Activated CD8-positive, alpha-beta memory T cell treated with anti-CD3 and anti-CD28 coated beads, Interleukin-2, amount 50 U/mL, for 4 hours (primary cell): Measurements from ENCODE around the gene DEFB123.
"Not testable (repeated sequence)": the region's sequence is repeated elsewhere in the genome, so short reads cannot be mapped to it uniquely, and the experiment has no call there.

Experiments used
- DNase-seq: peaks from one replicate; pipeline ENCODE4 v3.0.0-alpha.2; 2020

The DEFB123 gene, protein sequence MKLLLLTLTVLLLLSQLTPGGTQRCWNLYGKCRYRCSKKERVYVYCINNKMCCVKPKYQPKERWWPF

DNA sequence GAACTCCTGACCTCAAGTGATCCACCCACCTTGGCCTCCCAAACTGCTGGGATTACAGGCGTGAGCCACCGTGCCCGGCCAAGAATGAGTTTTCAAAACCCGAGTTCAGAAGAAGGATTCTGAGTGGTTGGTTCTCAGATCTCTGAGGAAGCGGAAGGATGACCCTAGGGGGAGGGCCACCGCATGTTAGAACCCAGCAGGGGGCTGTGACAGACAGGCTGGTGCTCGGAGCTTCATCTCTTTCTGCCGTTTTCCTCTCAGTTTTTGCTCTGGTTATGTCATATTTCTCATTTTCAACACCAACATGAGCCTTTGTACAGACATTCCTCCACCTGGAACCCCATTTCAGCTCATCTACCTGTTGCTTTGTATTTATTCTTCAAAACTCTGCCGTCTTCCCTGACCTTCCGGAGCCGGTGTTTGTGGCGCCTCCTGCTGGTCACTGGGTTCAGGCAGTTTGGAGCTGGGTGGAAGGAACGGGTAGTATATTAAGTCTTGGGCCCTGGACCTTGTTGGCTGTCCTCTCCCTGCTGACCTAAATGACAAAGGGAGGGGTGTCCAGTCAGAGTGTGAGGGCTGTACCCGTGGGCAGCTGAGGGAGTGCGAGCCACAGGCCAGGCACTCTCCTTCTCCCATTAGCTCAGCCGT is at the start of gene DEFB123:
Gene DEFB123 (plus strand): TSS at position 621 of the 648 bp plus-strand sequence. CDS start 67 bp downstream, outside the sequence.
- no peak for DNase-seq

DNA sequence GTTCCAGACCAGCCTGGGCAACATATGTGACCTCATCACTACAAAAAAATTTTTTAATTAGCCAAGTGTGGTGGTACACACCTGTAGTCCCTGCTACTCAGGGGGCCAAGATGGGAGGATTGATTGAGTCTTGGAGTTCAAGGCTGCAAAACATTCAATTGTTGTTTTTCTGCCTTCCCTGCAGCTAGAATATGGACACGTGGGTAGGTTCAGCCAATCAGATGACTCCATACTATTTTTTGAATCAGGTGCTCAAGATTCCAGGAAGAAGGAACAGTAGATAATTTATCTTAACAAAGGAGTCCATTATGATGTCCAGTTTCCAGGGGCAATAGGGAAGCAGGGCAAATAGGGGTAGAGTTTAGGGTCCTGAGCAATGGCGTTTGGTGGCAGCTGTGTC is 47.6 kb upstream of the DEFB123 start:
- DNase-seq: no peak

DNA sequence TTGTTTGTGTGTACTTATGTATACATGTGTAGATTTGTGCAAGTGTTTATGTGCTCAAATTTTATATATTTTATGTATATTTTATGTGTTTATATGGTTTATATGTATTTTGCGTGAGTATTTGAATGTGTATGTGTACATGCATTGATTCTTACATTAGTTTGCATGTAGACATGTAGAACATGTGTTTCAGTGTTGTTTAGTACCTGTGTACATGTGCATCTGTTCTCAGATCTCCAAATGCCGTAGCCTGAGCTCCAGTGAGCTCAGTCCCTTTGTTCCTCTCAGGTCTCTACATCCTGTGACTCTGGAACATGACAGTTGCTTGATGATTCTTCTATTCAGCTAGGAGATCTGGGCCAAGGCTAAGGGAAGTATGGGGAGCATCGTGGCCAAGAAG is 45.5 kb upstream of the DEFB123 start:
- no peak for DNase-seq

DNA sequence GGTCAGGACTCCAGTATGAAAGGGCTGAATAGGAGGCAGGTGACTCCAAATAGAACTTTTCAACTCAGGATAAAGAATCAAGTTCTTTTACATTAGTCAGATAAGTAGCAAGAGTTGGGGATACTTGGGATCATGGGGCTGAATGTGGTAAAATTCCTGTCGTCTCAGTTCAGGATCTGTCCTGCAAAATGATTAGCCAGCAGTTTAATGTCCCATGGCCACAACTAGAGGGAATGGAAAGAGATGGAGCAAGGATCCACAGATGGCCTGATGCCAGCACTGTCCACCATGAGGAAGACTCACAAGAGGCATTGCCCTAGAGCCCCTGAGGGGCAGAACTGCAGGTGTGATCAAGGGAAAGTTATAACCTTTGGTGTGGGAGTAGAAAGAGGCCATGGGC is 36.5 kb upstream of the DEFB123 start:
- no peak for DNase-seq

DNA sequence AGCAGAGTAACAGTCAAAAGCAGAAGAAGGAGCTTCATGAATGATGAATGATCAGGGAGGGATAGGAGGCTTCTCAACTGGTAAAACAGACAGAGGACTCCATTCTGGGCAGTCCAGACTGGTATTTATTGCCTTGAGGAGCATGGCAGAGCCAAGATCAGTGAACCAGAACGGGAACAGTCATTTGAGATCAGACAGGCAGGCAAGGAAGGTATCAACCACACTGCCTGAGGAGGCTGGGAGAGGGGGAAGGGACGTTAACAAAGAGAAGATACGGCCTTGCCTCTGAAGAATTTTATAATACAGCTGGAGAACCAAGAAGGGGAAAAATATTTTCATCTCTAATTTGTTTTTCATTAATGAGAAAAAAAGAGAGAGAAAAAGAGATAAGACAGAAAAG is 34.3 kb upstream of the DEFB123 start, which contains the start of gene DEFB121:
Gene DEFB121 (minus strand): TSS at position 101 of the 400 bp plus-strand sequence. CDS start 63 bp downstream, at position 38.
- no peak for DNase-seq

DNA sequence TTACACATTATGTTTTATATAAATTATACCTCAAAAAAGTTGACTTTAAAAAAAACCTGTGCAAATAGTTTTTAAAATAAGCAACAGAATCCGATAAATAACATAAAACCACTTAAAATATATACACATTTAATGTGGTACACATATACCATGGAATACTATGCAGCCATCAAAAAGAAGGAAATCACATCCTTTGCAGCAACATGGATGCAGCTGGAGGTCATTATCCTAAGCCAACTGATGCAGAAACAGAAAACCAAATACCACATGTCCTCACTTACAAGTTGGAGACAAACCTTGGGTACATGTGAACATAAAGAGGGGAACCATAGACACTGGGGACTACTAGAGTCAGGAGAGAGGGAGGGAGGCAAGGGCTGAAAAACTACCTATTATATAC is 30.4 kb upstream of the DEFB123 start:
- DNase-seq: no peak

DNA sequence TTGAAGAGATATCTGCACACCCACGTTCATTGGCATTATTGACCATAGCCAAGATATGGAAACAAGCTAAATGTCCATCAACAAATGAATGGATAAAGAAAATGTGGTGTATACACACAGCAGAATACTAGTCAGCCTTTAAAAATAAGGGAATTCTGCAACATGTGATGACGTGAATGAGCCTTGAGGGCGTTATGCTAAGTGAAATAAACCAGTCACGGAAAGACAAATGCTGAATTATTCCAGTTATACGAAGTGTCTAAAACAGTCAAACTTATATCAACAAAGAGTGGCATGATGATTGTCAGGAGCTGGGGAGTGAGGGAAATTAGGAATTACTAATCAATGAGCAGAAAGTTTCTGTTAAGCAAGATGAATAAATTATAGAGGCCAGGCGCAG is 26.1 kb upstream of the DEFB123 start:
- DNase-seq: no peak

DNA sequence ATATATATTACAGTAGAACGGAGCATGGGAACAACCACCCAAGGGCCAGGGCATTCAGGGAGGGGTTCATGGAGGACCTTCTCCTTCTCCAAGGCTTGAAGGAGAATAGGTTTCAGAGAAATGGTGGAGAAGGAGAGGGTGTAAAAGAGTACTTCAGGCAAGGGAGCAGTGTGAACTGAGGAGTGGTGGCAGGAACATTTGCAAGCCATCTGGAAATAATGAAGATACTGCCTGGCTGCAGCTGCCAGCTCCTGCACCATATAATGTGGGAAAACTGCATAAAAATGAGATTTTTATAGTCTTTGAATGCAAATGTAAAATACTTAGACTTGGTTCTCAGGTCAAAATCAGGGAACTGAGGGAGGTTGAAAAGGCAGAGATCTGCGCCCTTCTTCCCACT is 24.8 kb upstream of the DEFB123 start:
- no peak for DNase-seq

DNA sequence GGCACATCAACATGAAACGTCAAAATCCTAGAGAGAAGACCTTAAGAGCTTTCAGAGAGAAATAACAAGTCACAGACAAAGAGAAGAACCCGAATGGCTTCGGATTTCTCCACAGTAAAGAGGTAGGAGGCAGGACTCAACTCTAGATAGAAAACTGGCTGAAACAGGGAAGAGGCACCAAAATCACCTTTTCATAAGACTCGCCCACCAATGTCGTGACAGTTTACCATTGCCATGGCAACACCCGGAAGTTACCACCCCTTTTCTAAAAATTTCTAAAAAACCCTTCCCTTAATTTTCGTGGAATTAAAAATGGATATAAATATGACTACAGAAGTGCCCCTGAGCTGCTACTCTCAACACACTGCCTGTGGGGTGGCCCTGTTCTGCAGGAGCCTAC is 22.1 kb upstream of the DEFB123 start:
- no peak for DNase-seq

DNA sequence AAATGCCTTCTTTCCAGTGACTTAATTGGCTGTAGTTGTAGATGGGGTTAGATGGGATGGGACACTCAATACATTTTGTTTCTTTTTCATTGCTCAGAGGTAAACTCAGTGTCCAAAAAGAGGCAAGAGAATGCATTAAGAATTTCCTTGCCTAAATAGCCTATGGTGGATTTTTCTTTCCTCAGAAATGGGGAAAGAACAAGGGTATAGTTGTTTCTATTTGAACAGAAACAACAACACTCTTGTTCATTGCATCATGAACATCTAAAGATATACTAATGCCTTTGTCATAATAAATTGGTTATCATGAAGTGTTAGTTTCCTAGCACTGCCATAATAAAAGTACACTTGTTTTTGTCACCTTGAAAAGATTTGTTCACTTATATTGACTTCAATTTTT is 14.6 kb upstream of the DEFB123 start:
- DNase-seq: no peak

DNA sequence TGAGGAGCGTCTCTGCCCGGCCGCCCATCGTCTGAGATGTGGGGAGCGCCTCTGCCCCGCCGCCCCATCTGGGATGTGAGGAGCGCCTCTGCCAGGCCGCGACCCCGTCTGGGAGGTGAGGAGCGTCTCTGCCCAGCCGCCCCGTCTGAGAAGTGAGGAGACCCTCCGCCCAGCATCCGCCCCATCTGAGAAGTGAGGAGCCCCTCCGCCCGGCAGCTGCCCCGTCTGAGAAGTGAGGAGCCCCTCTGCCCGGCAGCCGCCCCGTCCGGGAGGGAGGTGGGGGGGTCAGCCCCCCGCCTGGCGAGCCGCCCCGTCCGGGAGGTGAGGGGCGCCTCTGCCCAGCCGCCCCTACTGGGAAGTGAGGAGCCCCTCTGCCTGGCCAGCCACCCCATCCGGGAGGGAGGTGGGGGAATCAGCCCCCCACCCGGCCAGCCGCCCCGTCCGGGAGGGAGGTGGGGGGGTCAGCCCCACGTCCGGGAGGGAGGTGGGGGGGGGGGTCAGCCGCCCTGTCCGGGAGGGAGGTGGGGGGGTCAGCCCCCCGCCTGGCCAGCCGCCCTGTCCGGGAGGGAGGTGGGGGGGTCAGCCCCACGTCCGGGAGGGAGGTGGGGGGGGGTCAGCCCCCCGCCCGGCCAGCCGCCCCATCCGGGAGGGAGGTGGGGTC is 13.4 kb upstream of the DEFB123 start:
- DNase-seq: not testable (repeated sequence)

DNA sequence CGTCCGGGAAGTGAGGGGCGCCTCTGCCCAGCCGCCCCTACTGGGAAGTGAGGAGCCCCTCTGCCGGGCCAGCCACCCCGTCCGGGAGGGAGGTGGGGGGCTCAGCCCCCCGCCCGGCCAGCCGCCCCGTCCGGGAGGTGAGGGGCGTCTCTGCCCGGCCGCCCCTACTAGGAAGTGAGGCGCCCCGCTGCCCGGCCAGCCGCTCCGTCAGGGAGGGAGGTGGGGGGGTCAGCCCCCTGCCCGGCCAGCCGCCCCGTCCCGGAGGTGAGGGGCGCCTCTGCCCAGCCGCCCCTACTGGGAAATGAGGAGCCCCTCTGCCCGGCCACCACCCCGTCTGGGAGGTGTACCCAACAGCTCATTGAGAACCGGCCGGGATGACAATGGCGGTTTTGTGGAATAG is 12.9 kb upstream of the DEFB123 start:
- DNase-seq: not testable (repeated sequence)

DNA sequence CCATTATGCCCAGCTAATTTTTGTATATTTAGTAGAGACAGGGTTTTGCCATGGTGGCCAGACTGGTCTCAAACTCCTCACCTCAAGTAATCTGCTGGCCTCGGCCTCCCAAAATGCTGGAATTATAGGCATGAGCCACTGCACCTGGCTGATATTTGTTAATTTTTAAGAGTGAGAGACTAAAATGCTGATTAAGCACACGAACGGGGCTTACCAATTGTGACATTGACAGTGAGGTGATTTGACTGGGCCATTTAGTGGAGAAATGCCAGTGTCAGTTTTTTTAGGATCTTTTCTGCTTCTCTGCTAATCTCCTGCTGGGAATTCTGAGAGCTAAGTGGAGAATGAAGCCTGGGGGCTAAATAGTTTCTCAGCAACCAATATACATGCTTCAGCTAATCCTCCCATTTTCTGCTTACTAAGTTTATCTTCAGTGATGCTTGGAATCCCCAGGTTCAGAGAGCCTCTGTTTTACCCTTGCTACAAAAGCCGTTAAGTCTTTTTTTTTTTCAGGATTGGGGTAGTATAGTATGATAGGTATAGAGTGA is 9.8 kb upstream of the DEFB123 start:
- DNase-seq: no peak

DNA sequence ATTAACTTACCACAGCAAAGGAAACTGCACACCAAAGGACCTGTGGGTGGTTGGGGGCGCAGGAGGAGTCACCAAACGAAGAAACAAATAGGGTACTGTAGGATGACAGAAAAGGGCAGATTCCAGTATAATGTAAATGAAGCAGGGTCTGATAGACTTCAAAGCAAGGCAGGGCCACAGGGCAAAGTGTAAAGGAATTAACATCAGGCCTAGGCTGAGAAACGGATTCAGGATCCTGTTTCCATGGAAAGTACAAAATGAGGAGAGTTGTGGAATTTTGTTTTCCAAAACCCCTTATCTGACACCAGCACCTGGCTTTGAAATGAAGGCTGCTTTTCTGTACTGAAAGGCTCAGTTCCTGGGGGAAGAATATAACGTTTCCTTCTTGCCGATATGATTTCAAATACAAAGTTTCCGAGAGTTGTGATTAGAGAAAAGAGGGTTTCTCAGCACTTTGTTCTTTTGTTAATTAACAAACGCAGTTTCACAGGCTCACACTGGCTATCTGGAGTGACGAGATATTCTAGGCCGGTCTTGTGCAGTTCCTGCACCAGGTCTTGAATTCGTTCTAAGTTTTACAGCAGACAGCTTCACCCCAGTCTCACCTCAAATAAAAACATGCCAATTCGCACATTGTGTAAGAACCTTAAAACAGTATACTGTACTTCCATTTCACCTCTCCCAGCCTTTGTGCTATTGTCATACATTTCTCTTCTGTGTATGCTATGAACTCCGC is 5.8 kb downstream of the DEFB123 start:
- no peak for DNase-seq

DNA sequence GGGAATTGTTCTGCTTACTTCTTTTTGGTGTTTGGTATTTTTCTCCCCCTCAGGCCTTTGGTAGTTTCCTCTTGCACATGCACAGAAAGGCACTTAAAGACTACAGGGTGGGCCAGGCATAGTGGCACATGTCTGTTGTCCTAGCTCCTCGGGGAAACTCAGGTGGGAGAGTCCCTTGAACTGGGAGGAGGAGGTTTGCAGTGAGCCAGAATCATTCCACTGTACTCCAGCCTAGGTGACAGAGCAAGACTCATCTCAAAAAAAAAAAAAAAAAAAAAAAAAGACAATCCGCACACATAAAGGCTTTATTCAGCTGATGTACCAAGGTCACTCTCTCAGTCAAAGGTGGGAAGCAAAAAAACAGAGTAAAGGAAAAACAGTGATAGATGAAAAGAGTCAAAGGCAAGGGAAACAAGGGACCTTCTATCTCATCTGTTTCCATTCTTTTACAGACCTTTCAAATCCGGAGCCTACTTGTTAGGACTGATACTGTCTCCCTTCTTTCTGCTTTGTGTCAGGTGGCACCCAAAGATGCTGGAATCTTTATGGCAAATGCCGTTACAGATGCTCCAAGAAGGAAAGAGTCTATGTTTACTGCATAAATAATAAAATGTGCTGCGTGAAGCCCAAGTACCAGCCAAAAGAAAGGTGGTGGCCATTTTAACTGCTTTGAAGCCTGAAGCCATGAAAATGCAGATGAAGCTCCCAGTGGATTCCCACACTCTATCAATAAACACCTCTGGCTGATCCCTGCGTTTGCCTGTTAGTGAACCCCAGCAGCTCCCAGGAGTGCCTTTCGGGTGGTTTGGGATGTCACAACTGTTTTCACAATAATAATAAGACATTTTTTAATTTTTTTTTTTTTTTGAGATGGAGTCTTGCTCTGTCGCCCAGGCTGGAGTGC is 9.3 kb downstream of the DEFB123 start:
- DNase-seq: no peak

DNA sequence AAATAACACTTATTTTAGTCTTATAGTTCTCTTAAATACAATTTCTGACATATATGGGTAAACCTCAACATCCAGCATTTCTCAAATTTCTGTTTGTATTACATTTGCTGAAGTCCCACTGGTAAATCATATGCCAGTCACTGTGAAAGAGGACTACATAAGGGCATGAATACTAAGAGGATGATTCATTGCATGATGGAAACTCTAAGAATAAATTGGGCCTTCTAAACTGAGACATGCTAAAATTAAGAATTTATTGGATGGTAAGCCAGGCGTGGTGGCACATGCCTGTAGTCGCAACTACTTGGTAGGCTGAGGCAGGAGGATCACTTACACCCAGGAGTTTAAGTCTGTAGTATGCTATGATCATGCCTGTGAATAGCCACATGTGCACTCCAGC is 12.1 kb downstream of the DEFB123 start:
- DNase-seq: no peak

DNA sequence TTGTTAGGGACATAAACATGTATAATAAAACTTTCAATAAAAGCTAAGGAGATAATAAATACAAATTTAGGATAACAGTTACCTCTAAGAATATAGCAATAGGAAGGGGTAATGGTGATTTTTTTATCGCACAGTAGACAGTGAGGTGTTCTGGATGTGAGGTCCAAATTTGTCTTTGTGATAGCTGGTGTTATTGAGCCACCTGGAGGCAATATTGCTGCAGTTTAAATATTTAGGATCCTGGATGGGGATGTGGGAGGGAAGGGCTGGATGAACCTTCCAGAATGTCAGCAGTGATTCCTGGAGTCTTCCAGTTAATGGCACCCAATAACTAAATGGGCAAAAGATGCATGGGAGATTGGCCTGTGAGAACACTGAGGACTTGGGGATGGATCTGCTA is 13.9 kb downstream of the DEFB123 start:
- DNase-seq: no peak

DNA sequence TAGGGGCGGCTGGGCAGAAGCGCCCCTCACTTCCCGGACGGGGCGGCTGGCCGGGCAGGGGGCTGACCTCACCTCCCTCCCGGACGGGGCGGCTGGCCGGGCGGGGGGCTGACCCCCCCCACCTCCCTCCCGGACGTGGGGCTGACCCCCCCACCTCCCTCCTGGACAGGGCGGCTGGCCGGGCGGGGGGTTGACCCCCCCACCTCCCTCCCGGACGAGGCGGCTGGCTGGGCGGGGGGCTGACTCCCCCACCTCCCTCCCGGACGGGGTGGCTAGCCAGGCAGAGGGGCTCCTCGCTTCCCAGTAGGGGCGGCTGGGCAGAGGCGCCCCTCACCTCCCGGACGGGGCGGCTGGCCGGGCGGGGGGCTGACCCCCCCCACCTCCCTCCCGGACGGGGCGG is 30.5 kb downstream of the DEFB123 start:
- DNase-seq: not testable (repeated sequence)

DNA sequence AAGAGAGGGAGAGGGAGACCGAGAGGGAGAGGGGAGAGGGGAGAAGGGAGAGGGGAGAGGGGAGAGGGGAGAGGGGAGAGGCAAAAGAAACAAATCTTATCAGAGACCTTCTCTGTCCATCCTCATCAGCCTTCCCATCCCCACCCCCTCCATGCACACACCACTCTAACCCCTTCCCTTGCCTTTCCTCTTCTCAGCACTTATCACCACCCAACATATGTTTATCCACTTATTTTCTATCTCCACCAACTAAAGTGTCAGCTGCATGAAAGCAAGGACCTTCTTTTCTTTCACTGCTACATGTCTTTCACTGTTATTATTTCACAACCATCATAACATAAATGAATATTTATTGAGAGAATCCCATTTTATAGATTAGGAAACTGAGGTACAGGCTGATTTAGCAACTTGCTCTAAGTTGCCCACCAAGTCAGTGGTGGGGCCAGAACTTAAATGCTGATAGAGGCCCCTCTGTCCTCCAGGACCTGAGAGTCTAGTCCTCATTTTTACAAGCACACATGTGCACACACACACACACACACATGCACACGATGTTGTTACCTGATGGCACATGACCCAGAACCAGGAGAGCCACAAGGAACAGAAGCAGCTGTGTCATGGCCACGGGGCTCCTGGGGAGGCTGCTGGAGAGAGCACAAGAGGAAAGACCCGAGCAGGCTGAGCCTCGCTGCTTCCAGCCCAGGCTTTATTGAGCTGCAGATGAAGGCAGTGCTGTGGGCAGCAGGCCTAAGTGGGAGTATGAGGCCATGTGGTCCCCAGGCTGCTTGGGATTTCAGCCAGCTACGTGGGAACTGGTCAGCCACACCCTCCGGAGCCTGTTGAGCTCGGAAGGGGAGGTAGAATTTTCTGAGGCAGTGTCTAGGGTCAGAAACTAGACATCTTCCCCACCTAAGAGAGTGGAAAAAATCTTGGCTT is 32.2 kb downstream of the DEFB123 start:
- DNase-seq: no peak

DNA sequence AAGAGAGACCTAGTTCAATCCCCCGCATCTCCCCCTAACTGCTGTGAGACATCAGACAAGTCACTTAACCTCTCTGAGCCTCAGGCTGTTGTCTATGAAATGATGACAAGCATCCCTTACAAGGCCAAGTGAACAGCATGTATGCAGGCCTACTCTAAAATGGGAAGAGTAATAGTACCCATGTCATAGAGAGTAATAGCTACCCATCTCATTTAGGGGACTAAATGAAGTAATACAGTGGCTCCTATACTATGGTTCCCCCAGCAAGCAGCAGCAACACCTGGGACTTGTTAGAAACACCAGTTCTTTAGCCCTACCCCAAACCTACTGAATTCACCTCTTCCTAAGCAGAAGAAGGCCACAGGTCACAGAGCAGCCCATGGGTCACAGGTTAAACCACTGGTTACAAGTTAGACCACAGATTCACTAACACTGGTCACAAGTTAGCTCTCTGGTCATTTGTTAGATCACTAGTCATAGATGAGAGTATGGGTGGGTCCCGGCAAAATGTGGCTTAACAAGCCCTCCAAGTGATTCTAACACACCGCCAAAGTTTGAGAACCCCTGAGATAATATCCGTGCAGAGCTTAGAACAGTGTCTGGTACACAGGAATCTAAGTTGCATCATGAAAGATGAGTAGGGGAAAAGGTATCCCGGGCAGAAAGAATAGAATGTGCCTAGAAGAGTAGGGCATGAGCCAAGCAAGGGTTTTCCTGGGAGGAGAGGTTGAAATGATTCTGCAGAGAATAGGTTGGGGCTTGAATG is 33.1 kb downstream of the DEFB123 start:
- no peak for DNase-seq

DNA sequence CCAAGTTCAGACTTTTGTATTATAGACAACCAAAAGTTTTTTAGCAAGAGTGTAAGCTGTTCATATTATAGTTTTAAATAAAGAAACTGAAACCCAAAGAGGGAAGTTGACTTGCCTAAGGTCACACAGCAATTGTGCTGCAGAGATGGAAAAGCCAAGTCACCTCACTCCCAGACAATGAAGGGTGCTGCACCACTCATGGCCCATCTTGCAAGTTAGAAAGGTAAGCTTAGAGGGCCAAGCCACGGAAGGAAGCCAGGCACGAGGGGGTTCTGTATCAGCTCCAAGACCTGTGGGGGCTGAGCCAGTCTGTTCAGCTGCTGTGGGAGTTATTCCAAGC is 33.6 kb downstream of the DEFB123 start:
- DNase-seq: no peak
